ENCODE measurements around the gene NAB1.

GRCh38 chr2:190720276-190720675 is 71.4 kb downstream of the NAB1 start:
- no peak for TF ChIP-seq EZH2 (IDR thresholded peaks at IDR 0.05; ENCODE audit: borderline replicate concordance, low read length)
- TF ChIP-seq, protein P1, sequence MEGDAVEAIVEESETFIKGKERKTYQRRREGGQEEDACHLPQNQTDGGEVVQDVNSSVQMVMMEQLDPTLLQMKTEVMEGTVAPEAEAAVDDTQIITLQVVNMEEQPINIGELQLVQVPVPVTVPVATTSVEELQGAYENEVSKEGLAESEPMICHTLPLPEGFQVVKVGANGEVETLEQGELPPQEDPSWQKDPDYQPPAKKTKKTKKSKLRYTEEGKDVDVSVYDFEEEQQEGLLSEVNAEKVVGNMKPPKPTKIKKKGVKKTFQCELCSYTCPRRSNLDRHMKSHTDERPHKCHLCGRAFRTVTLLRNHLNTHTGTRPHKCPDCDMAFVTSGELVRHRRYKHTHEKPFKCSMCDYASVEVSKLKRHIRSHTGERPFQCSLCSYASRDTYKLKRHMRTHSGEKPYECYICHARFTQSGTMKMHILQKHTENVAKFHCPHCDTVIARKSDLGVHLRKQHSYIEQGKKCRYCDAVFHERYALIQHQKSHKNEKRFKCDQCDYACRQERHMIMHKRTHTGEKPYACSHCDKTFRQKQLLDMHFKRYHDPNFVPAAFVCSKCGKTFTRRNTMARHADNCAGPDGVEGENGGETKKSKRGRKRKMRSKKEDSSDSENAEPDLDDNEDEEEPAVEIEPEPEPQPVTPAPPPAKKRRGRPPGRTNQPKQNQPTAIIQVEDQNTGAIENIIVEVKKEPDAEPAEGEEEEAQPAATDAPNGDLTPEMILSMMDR (conservative IDR thresholded peaks at IDR 0.05 in 1 of 2, IDR thresholded peaks at IDR 0.05 in 1 of 2; ENCODE audit: extremely low read depth in 1 of 2, insufficient read depth in 1 of 2, low read depth in 1 of 2, low read length in 2 of 2), result no peak
